Mucosa of descending colon (tissue), 3 donors: ENCODE results near the gene LCE3A. TPM values are rescaled to one million over a fixed set of nuclear protein-coding genes. Genes with fewer than 3 reads are reported as not detected.

Source experiments
- ATAC-seq: fragments of 200-7000 bp; cut with Tn5 transposase; one replicate; pipeline ENCODE4 v1.9.1; 2020; ENCODE audit warnings: mild to moderate bottlenecking, moderate library complexity
- DNase-seq, 3 donors: peaks; one replicate each; pipeline ENCODE4 v3.0.0-alpha.2; 2020
- H3K36me3 ChIP-seq: fragments of 200-600 bp; one replicate; pipeline ENCODE4 v1.8.0; 2021; ENCODE audit warnings: low read depth, mild to moderate bottlenecking
- H3K4me1 ChIP-seq: fragments of 200-600 bp; one replicate; pipeline ENCODE4 v1.8.0; 2021; ENCODE audit warnings: low read depth, mild to moderate bottlenecking
- H3K4me3 ChIP-seq: fragments of 200-600 bp; one replicate; pipeline ENCODE4 v1.8.0; 2021; ENCODE audit warnings: mild to moderate bottlenecking
- H3K9me3 ChIP-seq: fragments of 200-600 bp; one replicate; pipeline ENCODE4 v1.8.0; 2021; ENCODE audit warnings: mild to moderate bottlenecking
- intact Hi-C, 2 donors: fragments of 100-400 bp; cut with DNase I in 1 of 2; cut with micrococcal nuclease in 1 of 2; formaldehyde crosslinking; loops; one replicate each; pipeline versions ENCODE4 v1.11.0 to v1.11.1; 2022; cut with DNase I, micrococcal nuclease
- total RNA-seq, 3 donors: library from RNA; stranded (reverse); fragmentation: NEBNext Ultra II Directional in 2 of 3; extraction: Animal tissue kit (Norgen Biotek cat#: 25700) in 2 of 3; gene quantifications; one replicate each; pipeline versions ENCODE4 v1.2.1 to v1.2.4, GENCODE V29; 2021 to 2023
- TF ChIP-seq, protein P1 (sequence below): fragments of 200-600 bp; IDR thresholded peaks from one replicate; pipeline ENCODE4 v1.8.0; 2022; ENCODE audit warnings: antibody characterized with exemption, mild to moderate bottlenecking
- donor health status: DM: no; HTN: no; CAD: no; lungs with moderate emphysema.
- donor health status: DM: no; HTN: no; CAD: no.
- donor health status: DM: no; HTN: yes; CAD: no.

LCE3A gene
- total RNA-seq, 3 donors from 2014 or later: not detected

- H3K36me3 ChIP-seq: no peaks in the 10 kb centered on the region
- ATAC-seq (no peak), DNase-seq (no peak)
- H3K4me1 ChIP-seq: no peaks in the 10 kb centered on the region
- intact Hi-C loops: no loop called here
- no peak overlapping the region for H3K4me3 ChIP-seq
- TF ChIP-seq, protein P1, sequence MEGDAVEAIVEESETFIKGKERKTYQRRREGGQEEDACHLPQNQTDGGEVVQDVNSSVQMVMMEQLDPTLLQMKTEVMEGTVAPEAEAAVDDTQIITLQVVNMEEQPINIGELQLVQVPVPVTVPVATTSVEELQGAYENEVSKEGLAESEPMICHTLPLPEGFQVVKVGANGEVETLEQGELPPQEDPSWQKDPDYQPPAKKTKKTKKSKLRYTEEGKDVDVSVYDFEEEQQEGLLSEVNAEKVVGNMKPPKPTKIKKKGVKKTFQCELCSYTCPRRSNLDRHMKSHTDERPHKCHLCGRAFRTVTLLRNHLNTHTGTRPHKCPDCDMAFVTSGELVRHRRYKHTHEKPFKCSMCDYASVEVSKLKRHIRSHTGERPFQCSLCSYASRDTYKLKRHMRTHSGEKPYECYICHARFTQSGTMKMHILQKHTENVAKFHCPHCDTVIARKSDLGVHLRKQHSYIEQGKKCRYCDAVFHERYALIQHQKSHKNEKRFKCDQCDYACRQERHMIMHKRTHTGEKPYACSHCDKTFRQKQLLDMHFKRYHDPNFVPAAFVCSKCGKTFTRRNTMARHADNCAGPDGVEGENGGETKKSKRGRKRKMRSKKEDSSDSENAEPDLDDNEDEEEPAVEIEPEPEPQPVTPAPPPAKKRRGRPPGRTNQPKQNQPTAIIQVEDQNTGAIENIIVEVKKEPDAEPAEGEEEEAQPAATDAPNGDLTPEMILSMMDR: no peak
- H3K9me3 ChIP-seq: no peaks in the 10 kb centered on the region
Measured at GRCh38 chr1:152577168-152577567, 45.7 kb downstream of the LCE3A start.

Other genes starting within 250 kb of the LCE3A start
- not detected for gene CRNN, start 208.8 kb downstream of the LCE3A start, total RNA-seq
- gene LCE5A, start 112.3 kb downstream of the LCE3A start, total RNA-seq: not detected
- not detected for gene CRCT1, start 108.6 kb downstream of the LCE3A start, total RNA-seq
- gene LCE3E, start 56.3 kb downstream of the LCE3A start, total RNA-seq: not detected
- gene LCE3D, start 42.6 kb downstream of the LCE3A start, total RNA-seq: not detected
- gene LCE3C, start 22.9 kb downstream of the LCE3A start, total RNA-seq: not detected
- not detected for gene LCE3B, start 9.3 kb downstream of the LCE3A start, total RNA-seq
- gene LCE2D, start 40.3 kb upstream of the LCE3A start, total RNA-seq: not detected
- not detected for gene LCE2C, start 52.2 kb upstream of the LCE3A start, total RNA-seq
- gene LCE2B, start 63.0 kb upstream of the LCE3A start, total RNA-seq: not detected
- gene LCE2A, start 75.2 kb upstream of the LCE3A start, total RNA-seq: not detected
- gene LCE4A, start 85.1 kb upstream of the LCE3A start, total RNA-seq: not detected
- gene KPRP, start 134.9 kb upstream of the LCE3A start, total RNA-seq: not detected
- gene LCE1F, start 152.0 kb upstream of the LCE3A start, total RNA-seq: not detected
- not detected for gene LCE1E, start 163.2 kb upstream of the LCE3A start, total RNA-seq
- not detected for gene LCE1D, start 173.6 kb upstream of the LCE3A start, total RNA-seq
- not detected for gene LCE1C, start 183.5 kb upstream of the LCE3A start, total RNA-seq
- gene LCE1B, start 188.9 kb upstream of the LCE3A start, total RNA-seq: not detected
- gene LCE1A, start 204.4 kb upstream of the LCE3A start, total RNA-seq: not detected
- gene LCE6A, start 219.8 kb upstream of the LCE3A start, total RNA-seq: not detected
- not detected for gene LCE7A, start 236.9 kb upstream of the LCE3A start, total RNA-seq